Glutamatergic neuron (in vitro differentiated cells): ENCODE data around the gene CHD5. TPM values are rescaled to one million over a fixed set of nuclear protein-coding genes. Genes with fewer than 3 reads are reported as not detected.
A peak's percentile ranks its signal among the peaks of the same experiment; 100 is the strongest.

ENCODE experiments used
- DNase-seq: peaks from one replicate; pipeline ENCODE4 v3.0.0; 2022
- H3K27ac Mint-ChIP-seq: one replicate; pipeline ENCODE4 v1.8.0; 2020; ENCODE audit warnings: mild to moderate bottlenecking, mixed read lengths, inconsistent platforms; ENCODE audit not compliant: unreplicated experiment
- H3K27me3 Mint-ChIP-seq: one replicate; pipeline ENCODE4 v1.8.0; 2020; ENCODE audit warnings: mild to moderate bottlenecking, moderate library complexity, mixed read lengths, inconsistent platforms; ENCODE audit not compliant: unreplicated experiment
- H3K36me3 Mint-ChIP-seq: one replicate; pipeline ENCODE4 v1.8.0; 2020; ENCODE audit warnings: mild to moderate bottlenecking, mixed read lengths, inconsistent platforms; ENCODE audit not compliant: unreplicated experiment
- H3K4me1 Mint-ChIP-seq: one replicate; pipeline ENCODE4 v1.8.0; 2020; ENCODE audit warnings: mild to moderate bottlenecking, low read depth, mixed read lengths, inconsistent platforms; ENCODE audit not compliant: unreplicated experiment
- H3K4me3 Mint-ChIP-seq: one replicate; pipeline ENCODE4 v1.8.0; 2020; ENCODE audit warnings: mild to moderate bottlenecking, mixed read lengths, inconsistent platforms; ENCODE audit not compliant: unreplicated experiment
- H3K9me3 Mint-ChIP-seq: one replicate; pipeline ENCODE4 v1.8.0; 2020; ENCODE audit warnings: mild to moderate bottlenecking, moderate library complexity, mixed read lengths, inconsistent platforms; ENCODE audit not compliant: unreplicated experiment
- total RNA-seq: library from RNA; stranded (reverse); fragmentation: NEBNext Ultra II Directional; extraction: Animal tissue kit (Norgen Biotek cat#: 25700); gene quantifications from one replicate; pipeline ENCODE4 v1.2.1, GENCODE V29; 2021; ENCODE audit not compliant: unreplicated experiment
- TF ChIP-seq, protein P1 (sequence below): fragments of 200-600 bp; sonication (generic); IDR thresholded peaks from one replicate; pipeline ENCODE4 v1.5.0; 2021; ENCODE audit not compliant: partially characterized antibody, unreplicated experiment

The CHD5 gene
- total RNA-seq, 1 donor from 2014 or later, result 0.96 TPM

GRCh38 chr1:6144647-6145395, 35.3 kb downstream of the CHD5 start:
- DNase-seq, result peak; percentile 54
- TF ChIP-seq, protein P1, sequence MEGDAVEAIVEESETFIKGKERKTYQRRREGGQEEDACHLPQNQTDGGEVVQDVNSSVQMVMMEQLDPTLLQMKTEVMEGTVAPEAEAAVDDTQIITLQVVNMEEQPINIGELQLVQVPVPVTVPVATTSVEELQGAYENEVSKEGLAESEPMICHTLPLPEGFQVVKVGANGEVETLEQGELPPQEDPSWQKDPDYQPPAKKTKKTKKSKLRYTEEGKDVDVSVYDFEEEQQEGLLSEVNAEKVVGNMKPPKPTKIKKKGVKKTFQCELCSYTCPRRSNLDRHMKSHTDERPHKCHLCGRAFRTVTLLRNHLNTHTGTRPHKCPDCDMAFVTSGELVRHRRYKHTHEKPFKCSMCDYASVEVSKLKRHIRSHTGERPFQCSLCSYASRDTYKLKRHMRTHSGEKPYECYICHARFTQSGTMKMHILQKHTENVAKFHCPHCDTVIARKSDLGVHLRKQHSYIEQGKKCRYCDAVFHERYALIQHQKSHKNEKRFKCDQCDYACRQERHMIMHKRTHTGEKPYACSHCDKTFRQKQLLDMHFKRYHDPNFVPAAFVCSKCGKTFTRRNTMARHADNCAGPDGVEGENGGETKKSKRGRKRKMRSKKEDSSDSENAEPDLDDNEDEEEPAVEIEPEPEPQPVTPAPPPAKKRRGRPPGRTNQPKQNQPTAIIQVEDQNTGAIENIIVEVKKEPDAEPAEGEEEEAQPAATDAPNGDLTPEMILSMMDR, result no peak
- peaks cover 15% of the 10 kb centered on the region for H3K27me3 Mint-ChIP-seq
- H3K27ac Mint-ChIP-seq, result peak overlapping the region; percentile 84
- H3K36me3 Mint-ChIP-seq, result no peaks in the 10 kb centered on the region
- peak overlapping the region; percentile 25 for H3K4me3 Mint-ChIP-seq
- peaks cover 11% of the 10 kb centered on the region for H3K4me1 Mint-ChIP-seq
- peaks cover 11% of the 10 kb centered on the region for H3K9me3 Mint-ChIP-seq

GRCh38 chr1:6144175-6144574, 35.9 kb downstream of the CHD5 start:
- Mint-ChIP-seq H3K27ac (peak overlapping the region; percentile 84), H3K4me1 (peaks cover 11% of the 10 kb centered on the region)

GRCh38 chr1:6143395-6143794, 36.7 kb downstream of the CHD5 start:
- Mint-ChIP-seq H3K27ac (no peak overlapping the region), H3K4me3 (no peak overlapping the region), H3K9me3 (peaks cover 11% of the 10 kb centered on the region), H3K4me1 (peaks cover 11% of the 10 kb centered on the region), H3K36me3 (no peaks in the 10 kb centered on the region), H3K27me3 (peaks cover 15% of the 10 kb centered on the region)
- no peak for DNase-seq
- TF ChIP-seq, protein P1, result no peak

More at GRCh38 chr1:6144175-6144574, 35.9 kb downstream of the CHD5 start:
- Mint-ChIP-seq H3K36me3 (no peaks in the 10 kb centered on the region), H3K4me3 (no peak overlapping the region), H3K9me3 (peaks cover 11% of the 10 kb centered on the region), H3K27me3 (peaks cover 15% of the 10 kb centered on the region)
- DNase-seq, result no peak
- TF ChIP-seq, protein P1, result no peak

GRCh38 chr1:6142734-6143133, 37.4 kb downstream of the CHD5 start:
- Mint-ChIP-seq H3K36me3 (no peaks in the 10 kb centered on the region), H3K9me3 (peaks cover 10% of the 10 kb centered on the region), H3K4me3 (no peak overlapping the region), H3K27ac (no peak overlapping the region), H3K4me1 (peaks cover 11% of the 10 kb centered on the region), H3K27me3 (peaks cover 15% of the 10 kb centered on the region)
- TF ChIP-seq, protein P1, result no peak
- no peak for DNase-seq

GRCh38 chr1:6142036-6142621, 38.0 kb downstream of the CHD5 start:
- no peak for DNase-seq
- Mint-ChIP-seq H3K27ac (no peak overlapping the region), H3K36me3 (no peaks in the 10 kb centered on the region), H3K27me3 (peaks cover 14% of the 10 kb centered on the region), H3K9me3 (peaks cover 10% of the 10 kb centered on the region), H3K4me3 (no peak overlapping the region), H3K4me1 (peaks cover 11% of the 10 kb centered on the region)
- TF ChIP-seq, protein P1, result no peak
